Erythroblast (primary cell): Measurements from ENCODE around the gene WASHC3.
"Not testable (repeated sequence)": the region's sequence is repeated elsewhere in the genome, so short reads cannot be mapped to it uniquely, and the experiment has no call there.

Experiments
- GATA1 ChIP-seq: IDR thresholded peaks from 2 replicates; pipeline ENCODE4 v1.6.1; 2011; ENCODE audit warnings: low read depth, mild to moderate bottlenecking, control low read depth, low read length, moderate library complexity
- POLR2A ChIP-seq: IDR thresholded peaks from 2 replicates; pipeline ENCODE4 v1.6.1; 2011; ENCODE audit warnings: mild to moderate bottlenecking, low read length

- not testable (repeated sequence) for TF ChIP-seq POLR2A, GATA1
Observed at GRCh38 chr12:102072092-102072491, 10.3 kb upstream of the WASHC3 start.
